HCT116 (cell line): ENCODE results near the gene FKBP5. TPM values are rescaled to one million over a fixed set of nuclear protein-coding genes. Genes with fewer than 3 reads are reported as not detected.

Source experiments
- ATAC-seq: fragments of 200-7000 bp; cut with Tn5 transposase; 2 replicates; pipeline ENCODE4 v1.9.1; 2020; ENCODE audit warnings: mild to moderate bottlenecking, moderate library complexity
- BruUV-seq: library from RNA; stranded (reverse); fragments of 400-500 nt; replicated peaks from 2 replicates; lab custom pipeline; 2021; lab: Mats Ljungman, UMichigan
- CTCF ChIA-PET: fragments of 300-600 bp; sonication (Branson Sonifier 250); formaldehyde crosslinking; loops from one replicate; lab custom pipeline; 2021; ENCODE audit warnings: antibody characterized with exemption; lab: Charles Lee
- POLR2A ChIA-PET: fragments of 300-600, 350-600 bp; sonication (Branson Sonifier 250); formaldehyde crosslinking; loops from one replicate; lab custom pipeline; 2021; ENCODE audit warnings: antibody characterized with exemption; lab: Charles Lee
- RAD21 ChIA-PET, 2 experiments: fragments of 300-600 bp; sonication (Branson Sonifier 250); formaldehyde crosslinking; loops; one replicate each; lab custom pipeline; 2023; ENCODE audit warnings: low total read pairs in 2 of 2; ENCODE audit not compliant: uncharacterized antibody in 2 of 2, unreplicated experiment in 2 of 2, low non-redundant PET in 1 of 2; lab: Charles Lee
- DNase-seq: peaks from one replicate; pipeline ENCODE4 v3.0.0-alpha.2; 2010; ENCODE audit warnings: low read depth, low spot score
- H2AFZ ChIP-seq: fragments of 200-600 bp; shearing (Covaris generic), sonication (generic); 2 replicates; pipeline ENCODE4 v1.6.1; 2017; ENCODE audit warnings: low read depth, mixed run types, mixed read lengths, antibody characterized with exemption, low read length; ENCODE audit not compliant: poor library complexity, severe bottlenecking
- H3K27ac ChIP-seq: 2 replicates; pipeline ENCODE4 v1.5.1; 2012; ENCODE audit warnings: low read depth, low read length
- H3K27me3 ChIP-seq: fragments of 200-600 bp; sonication (generic); 2 replicates; pipeline ENCODE4 v1.6.1; 2016; ENCODE audit warnings: mixed run types, low read length, mixed read lengths; ENCODE audit not compliant: insufficient read depth
- H3K36me3 ChIP-seq, 2 experiments: fragments of 200-500 bp in 1 of 2; fragments of 200-600 bp in 1 of 2; sonication (Bioruptor generic) in 1 of 2; sonication (generic) in 1 of 2; 2 replicates each; pipeline versions ENCODE4 v1.5.1 to v1.6.1; 2014 to 2016; ENCODE audit warnings: low read length in 2 of 2, inconsistent platforms in 1 of 2, mixed read lengths in 1 of 2, mixed run types in 1 of 2; ENCODE audit not compliant: insufficient read depth in 2 of 2, control insufficient read depth in 1 of 2
- H3K4me1 ChIP-seq, 2 experiments: fragments of 200-600 bp in 1 of 2; sonication (generic) in 1 of 2; 2 replicates each; pipeline versions ENCODE4 v1.5.1 to v1.6.1; 2012 to 2017; ENCODE audit warnings: low read length in 2 of 2, inconsistent platforms in 1 of 2, mild to moderate bottlenecking in 1 of 2, mixed read lengths in 1 of 2, mixed run types in 1 of 2, moderate library complexity in 1 of 2; ENCODE audit not compliant: insufficient read depth in 2 of 2, control insufficient read depth in 1 of 2
- H3K4me2 ChIP-seq: fragments of 200-600 bp; sonication (generic); 2 replicates; pipeline ENCODE4 v1.6.1; 2017; ENCODE audit warnings: mixed run types, low read length, mixed read lengths
- H3K4me3 ChIP-seq, 2 experiments: fragments of 200-600 bp in 1 of 2; sonication (generic) in 1 of 2; replicated peaks in 1 of 2; 2 replicates each; pipeline ENCODE4 v1.5.1; 2011 to 2016; ENCODE audit warnings: low read length in 2 of 2, control low read depth in 1 of 2, low read depth in 1 of 2, mild to moderate bottlenecking in 1 of 2, mixed read lengths in 1 of 2, mixed run types in 1 of 2
- H3K79me2 ChIP-seq: fragments of 200-600 bp; sonication (generic); 2 replicates; pipeline ENCODE4 v1.6.1; 2017; ENCODE audit warnings: mild to moderate bottlenecking, mixed run types, low read length, moderate library complexity, mixed read lengths; ENCODE audit not compliant: insufficient read depth
- H3K9ac ChIP-seq: fragments of 200-600 bp; sonication (generic); 2 replicates; pipeline ENCODE4 v1.6.1; 2016; ENCODE audit warnings: low read length, mixed read lengths
- H3K9me2 ChIP-seq: fragments of 200-600 bp; sonication (generic), shearing (Covaris generic); 2 replicates; pipeline ENCODE4 v1.6.1; 2017; ENCODE audit warnings: mixed run types, mild to moderate bottlenecking, moderate library complexity; ENCODE audit not compliant: insufficient read depth
- H3K9me3 ChIP-seq, 2 experiments: fragments of 200-500 bp in 1 of 2; fragments of 200-600 bp in 1 of 2; sonication (Bioruptor generic) in 1 of 2; sonication (generic) in 1 of 2; 2 replicates each; pipeline ENCODE4 v1.6.1; 2014 to 2017; ENCODE audit warnings: low read length in 2 of 2, mixed read lengths in 2 of 2, inconsistent platforms in 1 of 2, low read depth in 1 of 2, mild to moderate bottlenecking in 1 of 2, mixed run types in 1 of 2, moderate library complexity in 1 of 2; ENCODE audit not compliant: control insufficient read depth in 1 of 2, insufficient read depth in 1 of 2
- H4K20me1 ChIP-seq: fragments of 200-600 bp; sonication (generic), shearing (Covaris generic); 2 replicates; pipeline ENCODE4 v1.6.1; 2017; ENCODE audit warnings: mixed run types, mild to moderate bottlenecking, moderate library complexity; ENCODE audit not compliant: insufficient read depth
- ATF3 ChIP-seq: IDR thresholded peaks from 2 replicates; pipeline ENCODE4 v1.6.1; 2012
- CBX3 ChIP-seq: IDR thresholded peaks from 2 replicates; pipeline ENCODE4 v1.6.1; 2012; ENCODE audit warnings: low read depth
- ELF1 ChIP-seq: IDR thresholded peaks from 2 replicates; pipeline ENCODE4 v1.6.1; 2012; ENCODE audit warnings: low read depth, borderline replicate concordance
- EZH2 ChIP-seq: fragments of 200-600 bp; sonication (generic); IDR thresholded peaks from 2 replicates; pipeline ENCODE4 v1.6.1; 2017; ENCODE audit warnings: antibody characterized with exemption, mixed run types
- EZH2phosphoT487 ChIP-seq: fragments of 200-600 bp; IDR thresholded peaks from 2 replicates; pipeline ENCODE4 v1.6.1; 2018; ENCODE audit warnings: antibody characterized with exemption, borderline replicate concordance
- FOSL1 ChIP-seq: IDR thresholded peaks from 2 replicates; pipeline ENCODE4 v1.6.1; 2012; ENCODE audit warnings: low read depth
- SP1 ChIP-seq: IDR thresholded peaks from 2 replicates; pipeline ENCODE4 v1.6.1; 2012; ENCODE audit warnings: low read depth
- ZBTB33 ChIP-seq: IDR thresholded peaks from 2 replicates; pipeline ENCODE4 v1.6.1; 2011; ENCODE audit warnings: mild to moderate bottlenecking, low read length, moderate library complexity; ENCODE audit not compliant: insufficient replicate concordance; ENCODE audit errors: extremely low read depth
- intact Hi-C: fragments of 100-400 bp; cut with micrococcal nuclease; formaldehyde crosslinking; loops from 2 replicates; pipeline ENCODE4 v1.10.0; 2022
- total RNA-seq: library from RNA; stranded (reverse); gene quantifications from one replicate; pipeline ENCODE4 v1.2.1, GENCODE V29; 2021; ENCODE audit not compliant: unreplicated experiment

FKBP5 gene
- total RNA-seq, 1 experiment from 2014 or later = 50.3 TPM

GRCh38 chr6:35679399-35679798, 9.3 kb downstream of the FKBP5 start:
- H3K36me3 ChIP-seq = no peaks in the 10 kb centered on the region
- POLR2A ChIA-PET = no interaction called here

GRCh38 chr6:35678814-35679213, 9.9 kb downstream of the FKBP5 start:
- no TSS peak for BruUV-seq
- no peak for TF ChIP-seq ATF3
- no peak for TF ChIP-seq EZH2phosphoT487
- no peak for TF ChIP-seq ZBTB33
- no peak overlapping the region for H3K9ac ChIP-seq
- H3K9me2 ChIP-seq = no peaks in the 10 kb centered on the region
- ATAC-seq = no peak
- H3K4me1 ChIP-seq = peaks cover 8 to 9% of the 10 kb centered on the region in 2 experiments; a peak in 2 of 4 replicates
- no peaks in the 10 kb centered on the region for H3K36me3 ChIP-seq
- H4K20me1 ChIP-seq = peaks cover 9% of the 10 kb centered on the region; the same call in 1 of the 2 replicates
- H3K4me3 ChIP-seq = no peak overlapping the region
- intact Hi-C loops = no loop called here
- H2AFZ ChIP-seq = no peak overlapping the region
- ChIA-PET CTCF (no interaction called here), POLR2A (no interaction called here), RAD21 (no interaction called here)
- DNase-seq = no peak
- H3K27ac ChIP-seq = no peak overlapping the region
- no peaks in the 10 kb centered on the region for H3K27me3 ChIP-seq
- H3K4me2 ChIP-seq = no peak overlapping the region
- H3K79me2 ChIP-seq = peaks cover 93% of the 10 kb centered on the region
- no peaks in the 10 kb centered on the region for H3K9me3 ChIP-seq

More at GRCh38 chr6:35679399-35679798, 9.3 kb downstream of the FKBP5 start:
- Histone ChIP-seq H3K4me2 (no peak overlapping the region), H3K9ac (no peak overlapping the region), H3K4me1 (peaks cover 8 to 9% of the 10 kb centered on the region in 2 experiments; a peak in 2 of 4 replicates), H3K27ac (no peak overlapping the region), H3K27me3 (no peaks in the 10 kb centered on the region), H3K79me2 (peaks cover 93% of the 10 kb centered on the region), H3K9me3 (no peaks in the 10 kb centered on the region), H3K9me2 (no peaks in the 10 kb centered on the region), H3K4me3 (no peak overlapping the region), H4K20me1 (peaks cover 9% of the 10 kb centered on the region; the same call in 1 of the 2 replicates)
- ChIA-PET RAD21 (no interaction called here), CTCF (no interaction called here)
- no TSS peak for BruUV-seq
- DNase-seq = no peak
- intact Hi-C loops = no loop called here
- TF ChIP-seq CBX3 (no peak), EZH2 (no peak), ZBTB33 (no peak), ELF1 (no peak), SP1 (no peak), FOSL1 (no peak)
- TF ChIP-seq, all 23 proteins: peak for 0
- no peak for ATAC-seq
- no peak overlapping the region for H2AFZ ChIP-seq
